ENCODE results near the gene SLAMF1.
"Not testable (repeated sequence)": the region's sequence is repeated elsewhere in the genome, so short reads cannot be mapped to it uniquely, and the experiment has no call there.

The SLAMF1 gene

GRCh38 chr1:160560806-160561205 is 86.0 kb downstream of the SLAMF1 start:
- no peak overlapping the region for H3K4me3 ChIP-seq (ENCODE audit: low read depth, low read length)
- in situ Hi-C loops (cut with HindIII; ENCODE audit: low sequenced_read_pairs): no loop called here
- TF ChIP-seq CTCF (IDR thresholded peaks at IDR 0.05; ENCODE audit: low read depth, low read length, missing control alignments): no peak
- DNase-seq (ENCODE audit: low read depth): no peak

GRCh38 chr1:160560045-160560705 is 86.7 kb downstream of the SLAMF1 start:
- TF ChIP-seq CTCF (IDR thresholded peaks at IDR 0.05; ENCODE audit: low read depth, low read length, missing control alignments): no peak
- no peak overlapping the region for H3K4me3 ChIP-seq (ENCODE audit: low read depth, low read length)
- DNase-seq (ENCODE audit: low read depth): no peak
- in situ Hi-C loops (cut with HindIII; ENCODE audit: low sequenced_read_pairs): no loop called here

- in situ Hi-C loops (cut with HindIII; ENCODE audit: low sequenced_read_pairs); DNase-seq (ENCODE audit: low read depth); H3K4me3 ChIP-seq (ENCODE audit: low read depth, low read length): not testable (repeated sequence)
Observed at GRCh38 chr1:160559437-160559836, 87.4 kb downstream of the SLAMF1 start.

- DNase-seq (ENCODE audit: low read depth): no peak
- TF ChIP-seq CTCF (IDR thresholded peaks at IDR 0.05; ENCODE audit: low read depth, low read length, missing control alignments): no peak
- in situ Hi-C loops (cut with HindIII; ENCODE audit: low sequenced_read_pairs): no loop called here
- no peak overlapping the region for H3K4me3 ChIP-seq (ENCODE audit: low read depth, low read length)
Observed at GRCh38 chr1:160558660-160559380, 88.0 kb downstream of the SLAMF1 start.

Data from astrocyte of the cerebellum (primary cell).